Nucleus accumbens (tissue), 56 donors: ENCODE data around the gene TIAM1.

Experiments used
- DNase-seq, 56 donors: peaks; one replicate each; lab custom pipeline; 2025; lab: John Stamatoyannopoulos, UW

The TIAM1 gene

GRCh38 chr21:31218830-31219608, 125.0 kb downstream of the TIAM1 start:
- peak in 11 of 56 donors; percentile 8 to 28 (median 14) for DNase-seq

GRCh38 chr21:31216206-31216605, 127.9 kb downstream of the TIAM1 start:
- DNase-seq: no peak

GRCh38 chr21:31213787-31214186, 130.3 kb downstream of the TIAM1 start:
- no peak for DNase-seq

- no peak for DNase-seq
Measured at GRCh38 chr21:31211836-31212235, 132.2 kb downstream of the TIAM1 start.

- no peak for DNase-seq
Measured at GRCh38 chr21:31205412-31205811, 138.6 kb downstream of the TIAM1 start.

- no peak for DNase-seq
Measured at GRCh38 chr21:31204801-31205200, 139.3 kb downstream of the TIAM1 start.

- no peak for DNase-seq
Measured at GRCh38 chr21:31203431-31204054, 140.5 kb downstream of the TIAM1 start.

GRCh38 chr21:31201548-31201947, 142.5 kb downstream of the TIAM1 start:
- DNase-seq: peak in 10 of 56 donors; percentile 4 to 38 (median 12)

DNA sequence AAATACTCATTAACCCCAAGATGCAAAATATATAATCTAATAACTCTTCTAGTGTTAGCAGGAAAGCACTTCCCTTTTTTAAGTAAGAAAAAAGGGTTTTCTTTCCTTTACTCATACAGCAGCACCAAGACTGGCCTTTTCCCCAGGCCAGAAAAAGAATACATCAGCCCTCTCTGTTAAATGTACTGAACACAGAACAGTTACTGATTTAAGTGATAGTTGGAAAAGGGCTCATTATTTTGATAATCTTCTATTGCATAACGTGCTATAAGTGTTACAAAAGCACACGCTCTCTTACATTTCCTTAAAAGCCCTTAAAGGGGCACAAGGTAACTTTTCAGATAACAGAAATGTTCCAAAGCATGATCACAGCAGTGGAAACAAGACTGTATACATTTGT, 142.9 kb downstream of the TIAM1 start:
- no peak for DNase-seq

- DNase-seq: no peak
Measured at GRCh38 chr21:31198575-31198974, 145.5 kb downstream of the TIAM1 start.

GRCh38 chr21:31196724-31197123, 147.3 kb downstream of the TIAM1 start:
- no peak for DNase-seq

DNA sequence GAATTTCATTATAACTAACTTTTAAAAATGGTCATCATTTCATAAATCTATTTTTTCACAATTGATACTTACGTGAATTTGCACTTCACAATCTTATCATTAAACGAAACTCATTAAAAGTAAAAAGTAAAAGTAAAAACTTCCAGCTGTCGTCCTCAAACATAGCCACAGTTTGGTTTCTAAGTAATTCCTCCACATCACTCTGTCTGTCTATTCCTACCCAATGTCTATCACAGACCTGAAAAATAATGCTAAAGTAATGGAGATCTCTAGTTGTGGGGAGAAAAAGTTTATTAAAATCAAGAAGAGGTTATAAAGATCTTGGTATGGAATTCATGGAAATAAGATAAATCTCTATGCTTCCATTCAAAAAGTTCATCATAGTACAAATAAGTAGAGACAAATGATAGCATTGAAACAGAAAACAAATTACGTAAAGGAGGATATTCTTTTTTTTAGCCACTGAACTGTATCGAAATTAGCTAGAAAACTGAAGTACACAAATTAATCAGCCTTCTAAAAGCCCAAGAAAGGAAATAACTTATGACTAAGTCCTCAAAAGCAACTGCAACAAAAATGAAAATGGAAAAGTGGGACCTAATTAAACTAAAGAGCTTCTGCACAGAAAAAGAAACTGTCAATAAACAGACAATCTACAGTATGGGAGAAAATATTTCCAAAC, 148.6 kb downstream of the TIAM1 start:
- no peak for DNase-seq

- no peak for DNase-seq
Measured at GRCh38 chr21:31194510-31195293, 149.4 kb downstream of the TIAM1 start.

- no peak for DNase-seq
Measured at GRCh38 chr21:31193761-31194160, 150.3 kb downstream of the TIAM1 start.

- no peak for DNase-seq
Measured at GRCh38 chr21:31191553-31191952, 152.5 kb downstream of the TIAM1 start.

DNA sequence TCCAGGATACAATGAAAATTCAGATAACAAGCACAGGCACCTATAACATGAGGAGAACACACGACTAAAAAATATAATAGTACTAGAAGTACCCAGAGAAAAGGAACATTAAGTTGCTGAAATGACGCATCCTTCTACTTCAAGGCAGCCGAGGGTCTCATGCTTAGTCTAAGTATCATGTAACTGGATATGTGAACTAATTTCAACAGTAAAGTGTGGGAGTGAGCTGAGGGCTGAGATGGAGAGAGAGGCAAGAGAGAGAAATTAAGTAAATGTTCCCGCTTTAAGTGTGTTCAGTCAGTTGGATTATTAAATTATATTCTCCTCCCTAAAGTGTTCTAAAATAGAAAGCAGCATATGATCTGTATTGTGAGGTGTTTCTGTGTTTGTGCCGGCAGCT, 153.5 kb downstream of the TIAM1 start:
- peak in 7 of 56 donors; percentile 12 to 67 (median 43) for DNase-seq

DNA sequence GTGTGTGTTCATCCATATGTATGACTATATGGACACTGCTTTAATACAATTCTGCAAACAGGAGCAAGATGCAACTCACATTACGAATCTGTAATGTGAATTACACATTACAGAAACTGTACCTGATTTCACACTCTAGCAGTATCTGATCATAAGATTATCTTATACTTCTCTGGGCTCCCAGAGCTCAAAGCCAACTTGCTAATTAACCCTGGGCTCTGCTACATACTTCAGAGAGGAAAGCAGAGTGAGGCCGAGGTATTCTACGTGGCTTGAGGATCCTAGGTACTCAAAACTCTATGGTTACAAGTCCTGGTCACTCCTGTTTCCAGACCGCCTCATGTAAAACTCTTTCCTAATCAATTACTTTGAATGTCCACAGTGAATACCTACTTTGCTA, 156.6 kb downstream of the TIAM1 start:
- DNase-seq: no peak

DNA sequence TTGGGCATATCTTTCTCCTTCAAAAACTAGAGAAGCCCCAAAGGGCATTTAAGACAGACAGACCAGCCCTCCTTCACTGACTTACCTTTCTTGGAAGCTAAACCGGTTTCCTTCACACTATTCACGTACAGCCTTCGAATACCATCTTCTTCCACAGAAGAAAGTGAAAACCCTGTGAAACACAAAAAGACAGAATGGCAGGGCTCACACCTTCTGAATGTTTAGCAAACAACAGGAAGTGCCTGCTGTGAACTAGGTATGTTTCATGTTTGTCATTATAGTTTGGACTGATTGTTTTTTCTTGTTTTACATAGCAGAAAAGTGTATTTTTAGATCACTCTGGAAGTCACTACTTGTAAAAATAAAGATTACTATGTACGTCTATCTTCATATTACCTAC, 157.1 kb downstream of the TIAM1 start:
- DNase-seq: no peak

GRCh38 chr21:31185663-31186062, 158.4 kb downstream of the TIAM1 start:
- DNase-seq: no peak

DNA sequence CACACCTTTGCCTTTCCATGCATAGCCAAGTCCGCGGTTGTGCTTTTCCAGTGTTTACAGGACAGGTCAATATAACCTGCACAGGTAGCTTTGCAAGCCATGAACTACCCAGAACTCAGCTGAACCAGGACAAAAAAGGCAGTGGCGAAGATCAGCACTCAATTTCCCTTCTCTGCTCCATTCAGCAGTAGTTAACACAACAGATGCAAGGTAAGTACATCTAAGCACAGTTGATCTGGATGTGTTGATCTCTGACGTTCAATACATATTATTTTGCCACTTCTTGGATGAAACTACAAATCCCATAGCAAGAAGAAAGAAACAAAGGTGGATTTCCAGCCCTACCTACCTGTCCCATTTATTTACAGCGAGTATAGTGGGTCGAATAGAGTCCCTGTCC, 159.2 kb downstream of the TIAM1 start:
- DNase-seq: no peak

DNA sequence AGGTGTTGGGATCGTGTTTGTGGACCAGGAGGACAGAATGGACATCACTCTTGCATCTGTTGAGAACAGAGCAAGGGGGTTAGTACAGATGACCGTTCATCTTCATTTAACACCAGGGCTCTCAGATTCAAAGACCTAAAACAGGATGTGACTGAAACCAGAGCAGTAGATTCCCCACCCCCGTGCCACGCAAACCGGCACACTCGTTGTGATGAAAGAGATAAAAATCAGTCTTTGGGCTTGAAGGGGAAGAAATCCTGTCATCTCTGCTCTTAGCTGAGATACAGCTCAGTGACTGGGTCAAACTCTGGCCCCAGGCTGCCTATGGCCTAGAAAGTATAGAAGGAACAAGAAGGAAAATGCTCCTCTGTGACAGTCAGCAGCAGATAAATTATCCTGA, 159.6 kb downstream of the TIAM1 start:
- no peak for DNase-seq
